ENCODE results near the gene FRA10AC1.

The FRA10AC1 gene, protein sequence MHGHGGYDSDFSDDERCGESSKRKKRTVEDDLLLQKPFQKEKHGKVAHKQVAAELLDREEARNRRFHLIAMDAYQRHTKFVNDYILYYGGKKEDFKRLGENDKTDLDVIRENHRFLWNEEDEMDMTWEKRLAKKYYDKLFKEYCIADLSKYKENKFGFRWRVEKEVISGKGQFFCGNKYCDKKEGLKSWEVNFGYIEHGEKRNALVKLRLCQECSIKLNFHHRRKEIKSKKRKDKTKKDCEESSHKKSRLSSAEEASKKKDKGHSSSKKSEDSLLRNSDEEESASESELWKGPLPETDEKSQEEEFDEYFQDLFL
- total RNA-seq: 15.1 to 18.8 (median 16.1) reads per million in 3 donors

DNA sequence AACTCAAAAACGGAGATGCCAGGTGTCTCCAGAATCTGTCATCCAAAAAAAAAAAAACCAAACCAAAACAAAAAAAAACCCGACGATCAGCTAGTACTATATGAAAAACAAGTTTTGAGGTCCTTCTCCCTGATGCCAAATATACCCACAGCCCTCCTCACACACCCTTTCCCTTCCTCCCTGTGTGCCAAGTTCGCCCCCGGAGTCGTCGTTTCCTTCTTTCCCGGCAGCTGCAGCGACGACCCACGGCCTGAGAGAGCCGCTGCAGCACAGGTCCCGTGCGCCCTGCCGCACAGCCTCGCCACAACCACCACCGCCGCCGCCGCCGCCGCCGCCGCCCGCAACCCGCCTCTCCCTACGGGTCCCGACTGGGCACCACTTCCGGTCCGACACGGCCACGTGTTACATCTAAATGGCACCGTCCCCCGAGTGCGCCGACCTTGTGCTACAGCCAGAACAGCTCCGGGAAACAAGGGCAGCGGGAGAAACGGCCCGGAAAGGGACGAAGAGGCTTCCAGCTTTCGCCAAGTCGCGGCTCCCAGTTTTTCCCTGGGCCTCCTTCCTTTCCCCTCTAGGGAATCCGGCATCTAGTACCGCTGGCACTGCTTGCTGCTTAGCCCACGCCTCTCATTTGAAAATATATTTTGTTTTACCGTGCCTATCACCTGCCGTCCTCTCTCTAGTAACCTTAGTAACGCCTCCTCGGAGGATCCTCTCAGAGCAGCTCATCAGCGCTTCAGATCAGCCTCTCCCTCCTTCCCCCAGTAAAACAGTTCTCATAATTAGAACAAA lies at the start of gene FRA10AC1:
Gene FRA10AC1 (minus strand): TSS at position 383 of the 792 bp plus-strand sequence. CDS start 2,486 bp downstream, outside the sequence.
- Histone ChIP-seq H3K27me3 (replicated peaks; ENCODE audit: control insufficient read depth, insufficient read depth, low read length, poor library complexity, severe bottlenecking) (no peaks in the 10 kb centered on the region), H3K27ac (ENCODE audit: insufficient read depth, low read length, poor library complexity, severe bottlenecking) (peak within 1 kb of the TSS; percentile 82), H3K4me3 (ENCODE audit: insufficient read depth, low read depth, low read length, poor library complexity, severe bottlenecking) (peak within 1 kb of the TSS; percentile 94), H3K4me1 (ENCODE audit: control insufficient read depth, insufficient read depth, low read length, poor library complexity, severe bottlenecking) (peaks cover 10% of the 10 kb centered on the region), H3K36me3 (ENCODE audit: control insufficient read depth, insufficient read depth, low read length) (peaks cover 11% of the 10 kb centered on the region), H3K9me3 (ENCODE audit: control insufficient read depth, low read length) (no peaks in the 10 kb centered on the region)
- peak; percentile 71 to 86 (median 82) for DNase-seq

DNA sequence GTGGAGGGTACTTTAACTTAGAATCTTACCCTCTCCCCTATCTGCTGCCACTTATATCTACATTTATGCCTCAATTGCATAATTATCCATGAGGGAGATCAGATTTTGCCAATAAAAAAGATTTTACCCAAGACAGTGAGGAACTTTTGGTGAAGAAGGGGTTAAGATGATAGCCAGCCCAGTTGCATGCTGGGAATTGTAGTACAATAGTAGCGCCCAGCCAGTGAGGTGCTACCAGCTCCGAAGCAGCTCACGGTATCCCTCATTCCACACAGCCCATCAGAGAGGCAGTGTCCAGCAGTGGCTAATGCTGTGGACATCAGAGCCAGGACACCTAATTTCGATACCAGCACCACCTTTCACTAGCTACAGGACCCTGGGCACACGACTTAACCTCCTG lies 49.4 kb upstream of the FRA10AC1 start:
- Histone ChIP-seq H3K27me3 (replicated peaks; ENCODE audit: control insufficient read depth, insufficient read depth, low read length, poor library complexity, severe bottlenecking) (peaks cover 3% of the 10 kb centered on the region), H3K27ac (ENCODE audit: insufficient read depth, low read length, poor library complexity, severe bottlenecking) (no peak overlapping the region), H3K4me3 (ENCODE audit: insufficient read depth, low read depth, low read length, poor library complexity, severe bottlenecking) (no peak overlapping the region), H3K4me1 (ENCODE audit: control insufficient read depth, insufficient read depth, low read length, poor library complexity, severe bottlenecking) (peaks cover 5% of the 10 kb centered on the region), H3K36me3 (ENCODE audit: control insufficient read depth, insufficient read depth, low read length) (no peaks in the 10 kb centered on the region), H3K9me3 (ENCODE audit: control insufficient read depth, low read length) (no peaks in the 10 kb centered on the region)
- DNase-seq: no peak

DNA sequence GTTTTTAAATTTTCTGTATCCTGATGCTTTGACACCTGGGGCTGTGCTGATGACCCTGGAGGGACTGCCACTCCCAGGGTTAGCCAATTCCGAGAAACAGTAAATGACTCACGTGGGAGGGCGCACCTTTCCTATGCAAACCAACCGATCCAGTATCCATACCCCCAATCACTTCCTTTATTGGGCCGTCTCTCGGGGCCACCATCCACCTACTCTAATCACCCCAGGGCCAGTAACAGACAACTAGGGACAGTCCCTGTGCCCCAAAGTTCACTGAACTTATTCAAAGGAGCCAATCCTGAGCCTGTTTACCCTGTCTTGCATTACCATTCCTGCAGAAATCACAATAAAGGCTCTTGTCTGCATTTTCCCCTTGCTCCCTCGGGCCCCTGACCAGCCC lies 48.7 kb upstream of the FRA10AC1 start:
- peaks cover 3% of the 10 kb centered on the region for H3K27me3 ChIP-seq (replicated peaks; ENCODE audit: control insufficient read depth, insufficient read depth, low read length, poor library complexity, severe bottlenecking)
- no peak overlapping the region for H3K27ac ChIP-seq (ENCODE audit: insufficient read depth, low read length, poor library complexity, severe bottlenecking)
- H3K4me3 ChIP-seq (ENCODE audit: insufficient read depth, low read depth, low read length, poor library complexity, severe bottlenecking): no peak overlapping the region
- H3K9me3 ChIP-seq (ENCODE audit: control insufficient read depth, low read length): no peaks in the 10 kb centered on the region
- DNase-seq: no peak
- H3K36me3 ChIP-seq (ENCODE audit: control insufficient read depth, insufficient read depth, low read length): no peaks in the 10 kb centered on the region
- peaks cover 5% of the 10 kb centered on the region for H3K4me1 ChIP-seq (ENCODE audit: control insufficient read depth, insufficient read depth, low read length, poor library complexity, severe bottlenecking)

DNA sequence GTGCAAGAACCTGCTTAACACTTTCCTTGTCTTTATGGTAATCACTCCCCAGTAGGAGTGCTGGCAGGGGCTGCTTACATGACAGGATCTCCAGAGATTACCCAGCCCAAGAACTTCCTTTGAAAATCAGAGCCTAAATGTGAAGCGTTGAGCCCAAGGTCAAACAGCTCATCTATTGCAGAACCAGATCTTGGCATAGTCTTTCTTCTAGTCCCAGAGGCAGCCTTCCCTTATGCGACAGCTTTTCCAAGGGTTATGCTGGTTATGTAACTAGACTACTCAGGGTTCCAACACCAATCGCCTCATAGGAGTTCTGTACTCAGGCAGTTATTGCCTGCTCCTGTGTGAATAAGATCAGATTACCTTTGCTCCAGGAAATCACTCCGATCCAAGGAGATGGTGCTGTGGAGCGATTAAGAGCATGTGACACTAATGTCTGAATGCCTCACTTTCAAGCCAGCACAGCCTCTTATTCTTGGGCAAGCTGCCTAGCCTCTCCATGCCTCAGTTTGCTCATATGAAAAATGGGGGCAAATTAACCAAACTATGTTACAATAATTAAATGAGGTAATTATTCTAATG lies 46.9 kb upstream of the FRA10AC1 start:
- Histone ChIP-seq H3K27me3 (replicated peaks; ENCODE audit: control insufficient read depth, insufficient read depth, low read length, poor library complexity, severe bottlenecking) (peaks cover 3% of the 10 kb centered on the region), H3K9me3 (ENCODE audit: control insufficient read depth, low read length) (no peaks in the 10 kb centered on the region), H3K36me3 (ENCODE audit: control insufficient read depth, insufficient read depth, low read length) (no peaks in the 10 kb centered on the region), H3K4me3 (ENCODE audit: insufficient read depth, low read depth, low read length, poor library complexity, severe bottlenecking) (no peak overlapping the region), H3K27ac (ENCODE audit: insufficient read depth, low read length, poor library complexity, severe bottlenecking) (no peak overlapping the region), H3K4me1 (ENCODE audit: control insufficient read depth, insufficient read depth, low read length, poor library complexity, severe bottlenecking) (peaks cover 5% of the 10 kb centered on the region)
- no peak for DNase-seq

DNA sequence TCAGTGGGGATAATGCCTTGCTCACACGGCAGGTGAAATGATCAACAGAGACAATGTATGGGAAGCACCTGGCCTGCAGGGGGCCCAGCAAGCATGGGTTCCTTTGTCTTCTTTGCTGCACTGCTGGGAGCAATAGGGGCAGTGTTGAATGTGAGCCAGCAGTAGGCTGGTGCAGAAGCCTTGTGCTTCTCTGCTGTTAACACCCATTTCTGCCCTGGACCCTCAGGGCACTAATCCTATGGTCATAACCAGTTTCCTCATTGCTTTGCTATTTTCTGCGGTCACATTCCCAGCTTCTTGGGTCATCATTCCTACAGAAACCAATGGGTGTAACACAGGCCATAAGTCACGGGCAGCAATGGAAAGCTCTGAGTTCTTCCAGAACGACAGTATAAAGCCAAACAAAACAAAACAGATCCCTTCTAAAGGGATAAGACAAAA lies 44.5 kb upstream of the FRA10AC1 start:
- Histone ChIP-seq H3K27me3 (replicated peaks; ENCODE audit: control insufficient read depth, insufficient read depth, low read length, poor library complexity, severe bottlenecking) (no peaks in the 10 kb centered on the region), H3K27ac (ENCODE audit: insufficient read depth, low read length, poor library complexity, severe bottlenecking) (no peak overlapping the region), H3K36me3 (ENCODE audit: control insufficient read depth, insufficient read depth, low read length) (no peaks in the 10 kb centered on the region), H3K4me3 (ENCODE audit: insufficient read depth, low read depth, low read length, poor library complexity, severe bottlenecking) (no peak overlapping the region), H3K9me3 (ENCODE audit: control insufficient read depth, low read length) (no peaks in the 10 kb centered on the region), H3K4me1 (ENCODE audit: control insufficient read depth, insufficient read depth, low read length, poor library complexity, severe bottlenecking) (peaks cover 1% of the 10 kb centered on the region)
- no peak for DNase-seq

DNA sequence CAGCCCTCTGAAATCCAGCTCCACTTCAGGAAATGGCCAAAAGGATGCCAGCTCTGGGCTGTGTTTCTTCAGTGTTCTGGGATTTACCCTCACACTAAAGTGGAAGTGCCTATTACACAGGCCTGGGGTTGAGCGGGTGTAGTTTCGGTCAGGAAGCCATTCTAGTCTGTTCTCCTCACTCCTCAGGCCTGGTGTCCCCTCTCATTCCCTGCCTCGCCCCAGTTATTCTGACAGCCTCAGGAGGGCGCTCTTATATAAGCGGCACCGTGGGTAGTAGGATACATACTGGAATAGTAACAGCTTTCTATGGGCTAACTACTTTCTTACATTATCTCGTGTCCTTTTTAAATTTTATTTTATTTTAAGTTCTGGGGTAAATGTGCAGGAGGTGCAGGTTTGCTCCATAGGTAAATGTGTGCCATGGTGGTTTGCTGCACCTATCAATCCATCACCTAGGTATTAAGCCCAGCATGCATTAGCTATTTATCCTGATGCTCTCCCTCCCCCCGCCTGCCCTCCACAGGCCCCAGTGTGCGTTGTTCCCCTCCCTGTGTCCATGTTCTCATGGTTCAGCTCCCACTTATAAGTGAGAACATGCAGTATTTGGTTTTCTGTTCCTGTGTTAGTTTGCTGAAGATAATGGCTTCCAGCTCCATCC lies 43.1 kb upstream of the FRA10AC1 start:
- Histone ChIP-seq H3K27ac (ENCODE audit: insufficient read depth, low read length, poor library complexity, severe bottlenecking) (no peak overlapping the region), H3K9me3 (ENCODE audit: control insufficient read depth, low read length) (no peaks in the 10 kb centered on the region), H3K27me3 (replicated peaks; ENCODE audit: control insufficient read depth, insufficient read depth, low read length, poor library complexity, severe bottlenecking) (no peaks in the 10 kb centered on the region), H3K4me1 (ENCODE audit: control insufficient read depth, insufficient read depth, low read length, poor library complexity, severe bottlenecking) (no peaks in the 10 kb centered on the region), H3K36me3 (ENCODE audit: control insufficient read depth, insufficient read depth, low read length) (no peaks in the 10 kb centered on the region), H3K4me3 (ENCODE audit: insufficient read depth, low read depth, low read length, poor library complexity, severe bottlenecking) (no peak overlapping the region)
- no peak for DNase-seq

DNA sequence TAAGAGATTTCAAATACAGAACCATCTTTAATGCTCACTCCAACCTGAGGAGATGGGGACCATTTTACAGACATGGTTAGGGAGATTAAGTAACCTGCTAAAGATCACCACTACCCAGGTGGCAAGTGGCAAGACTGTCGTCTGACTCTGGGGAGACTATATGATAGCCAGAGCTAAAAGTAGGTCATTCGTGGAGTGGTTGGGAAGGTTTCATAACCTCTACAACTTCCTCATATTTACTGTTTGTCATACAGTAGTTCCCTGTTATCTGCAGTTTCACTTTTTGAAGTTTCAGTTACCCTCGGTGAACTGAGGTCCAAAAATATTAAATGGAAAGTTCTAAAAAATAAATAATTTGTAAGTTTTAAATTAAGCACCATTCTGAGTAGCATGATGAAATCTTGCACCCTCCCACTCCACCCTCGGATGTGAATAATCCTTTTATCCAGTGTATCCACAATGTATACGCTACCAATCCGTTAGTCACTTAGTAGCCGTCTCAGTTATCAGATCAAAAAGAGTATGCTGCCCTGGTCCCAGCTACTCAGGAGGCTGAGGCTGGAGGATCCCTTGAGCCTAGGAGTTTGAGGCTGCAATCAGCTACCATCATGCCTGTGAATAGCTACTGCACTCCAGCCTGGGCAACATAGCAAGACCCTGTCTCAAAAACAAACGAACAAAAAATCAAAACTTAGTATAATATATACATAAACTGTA lies 40.4 kb upstream of the FRA10AC1 start:
- DNase-seq: no peak
- Histone ChIP-seq H3K9me3 (ENCODE audit: control insufficient read depth, low read length) (no peaks in the 10 kb centered on the region), H3K27me3 (replicated peaks; ENCODE audit: control insufficient read depth, insufficient read depth, low read length, poor library complexity, severe bottlenecking) (no peaks in the 10 kb centered on the region), H3K4me1 (ENCODE audit: control insufficient read depth, insufficient read depth, low read length, poor library complexity, severe bottlenecking) (no peaks in the 10 kb centered on the region), H3K27ac (ENCODE audit: insufficient read depth, low read length, poor library complexity, severe bottlenecking) (no peak overlapping the region), H3K4me3 (ENCODE audit: insufficient read depth, low read depth, low read length, poor library complexity, severe bottlenecking) (no peak overlapping the region), H3K36me3 (ENCODE audit: control insufficient read depth, insufficient read depth, low read length) (no peaks in the 10 kb centered on the region)

DNA sequence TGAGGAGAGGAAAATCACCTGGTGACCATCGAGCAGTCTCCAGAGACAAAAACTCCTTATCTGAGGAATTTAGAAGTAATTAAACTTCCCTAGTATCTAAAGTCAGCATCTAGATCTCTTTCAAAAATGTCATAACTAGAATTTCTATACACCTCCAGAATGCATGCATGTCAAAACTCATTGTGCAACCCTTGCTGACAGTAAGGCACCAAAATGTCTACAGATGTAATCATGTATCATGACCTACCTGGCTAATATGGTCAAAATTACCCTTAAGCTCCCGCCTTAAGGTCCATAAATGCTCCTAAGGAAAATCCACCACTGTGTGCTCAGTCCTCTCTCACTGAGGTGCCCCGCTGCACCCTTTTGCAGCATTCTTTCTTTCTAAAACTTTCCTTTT lies 39.0 kb upstream of the FRA10AC1 start:
- DNase-seq: no peak
- no peaks in the 10 kb centered on the region for H3K4me1 ChIP-seq (ENCODE audit: control insufficient read depth, insufficient read depth, low read length, poor library complexity, severe bottlenecking)
- no peak overlapping the region for H3K27ac ChIP-seq (ENCODE audit: insufficient read depth, low read length, poor library complexity, severe bottlenecking)
- H3K4me3 ChIP-seq (ENCODE audit: insufficient read depth, low read depth, low read length, poor library complexity, severe bottlenecking): no peak overlapping the region
- no peaks in the 10 kb centered on the region for H3K27me3 ChIP-seq (replicated peaks; ENCODE audit: control insufficient read depth, insufficient read depth, low read length, poor library complexity, severe bottlenecking)
- H3K9me3 ChIP-seq (ENCODE audit: control insufficient read depth, low read length): no peaks in the 10 kb centered on the region
- H3K36me3 ChIP-seq (ENCODE audit: control insufficient read depth, insufficient read depth, low read length): no peaks in the 10 kb centered on the region

DNA sequence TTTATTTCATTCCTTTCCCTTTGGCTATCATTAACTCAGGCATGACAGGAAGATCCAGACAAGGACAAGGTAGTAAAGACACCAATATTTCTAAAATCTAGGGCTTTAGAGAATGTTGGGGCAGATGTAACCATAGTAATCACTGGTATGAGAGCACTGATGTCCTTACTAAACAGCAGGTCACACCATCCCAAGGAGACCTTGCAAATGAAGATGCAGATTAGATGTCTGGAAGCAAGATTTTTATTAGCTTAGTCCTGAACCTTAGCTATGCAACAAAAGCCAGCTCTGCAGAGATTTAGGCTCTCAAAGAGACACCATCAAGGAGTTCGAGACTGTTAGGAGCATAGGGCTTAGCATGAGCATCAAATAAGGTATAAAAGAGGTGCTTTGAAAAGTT lies 23.6 kb upstream of the FRA10AC1 start:
- no peaks in the 10 kb centered on the region for H3K4me1 ChIP-seq (ENCODE audit: control insufficient read depth, insufficient read depth, low read length, poor library complexity, severe bottlenecking)
- no peak overlapping the region for H3K4me3 ChIP-seq (ENCODE audit: insufficient read depth, low read depth, low read length, poor library complexity, severe bottlenecking)
- H3K27me3 ChIP-seq (replicated peaks; ENCODE audit: control insufficient read depth, insufficient read depth, low read length, poor library complexity, severe bottlenecking): no peaks in the 10 kb centered on the region
- H3K9me3 ChIP-seq (ENCODE audit: control insufficient read depth, low read length): no peaks in the 10 kb centered on the region
- no peak overlapping the region for H3K27ac ChIP-seq (ENCODE audit: insufficient read depth, low read length, poor library complexity, severe bottlenecking)
- DNase-seq: no peak
- H3K36me3 ChIP-seq (ENCODE audit: control insufficient read depth, insufficient read depth, low read length): no peaks in the 10 kb centered on the region

All from effector memory CD4-positive, alpha-beta T cell (primary cell).